NCI-H2171 (cell line): ENCODE data around the gene ANK3.

Source experiments
- DNase-seq: peaks from one replicate; lab custom pipeline; 2025; lab: John Stamatoyannopoulos, UW

The ANK3 gene

DNA sequence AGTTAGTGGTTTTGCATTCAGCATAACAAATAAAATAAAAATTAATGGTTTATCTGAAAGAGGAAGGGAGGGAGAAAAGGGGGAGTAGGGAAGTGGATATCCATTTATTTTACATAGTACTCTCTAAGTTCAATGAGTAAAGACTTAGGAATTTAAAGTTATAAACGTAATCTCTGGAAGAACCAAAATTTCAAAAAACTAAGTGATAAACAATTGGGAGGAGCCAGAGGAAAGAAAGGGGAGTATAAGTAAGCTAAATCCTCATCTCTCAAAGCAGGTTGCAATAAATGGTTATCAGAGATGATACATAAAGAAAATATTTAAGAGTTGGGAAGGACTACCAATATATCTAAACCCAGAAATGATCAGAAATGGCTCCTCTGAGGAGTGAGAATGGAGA lies 46.4 kb downstream of the ANK3 start:
- no peak for DNase-seq

DNA sequence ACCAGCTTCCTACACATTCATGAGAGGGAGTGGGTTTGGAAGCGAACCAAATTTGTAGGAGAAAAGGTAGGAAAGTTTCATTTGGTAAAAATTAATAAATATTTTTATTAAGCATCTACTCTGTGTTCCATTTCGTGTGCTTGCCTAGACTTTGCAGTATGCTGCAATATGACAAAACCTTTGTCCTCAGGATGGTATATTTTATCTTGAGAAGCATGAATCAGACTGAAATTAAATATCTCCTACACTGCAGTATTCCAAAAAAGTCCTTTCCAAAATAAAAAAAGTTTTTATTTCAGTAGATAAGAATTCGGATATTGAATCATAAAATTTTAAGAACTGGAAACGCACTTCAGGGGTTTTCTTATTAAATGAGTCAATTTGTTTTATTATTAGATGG lies 47.7 kb downstream of the ANK3 start:
- DNase-seq = no peak

DNA sequence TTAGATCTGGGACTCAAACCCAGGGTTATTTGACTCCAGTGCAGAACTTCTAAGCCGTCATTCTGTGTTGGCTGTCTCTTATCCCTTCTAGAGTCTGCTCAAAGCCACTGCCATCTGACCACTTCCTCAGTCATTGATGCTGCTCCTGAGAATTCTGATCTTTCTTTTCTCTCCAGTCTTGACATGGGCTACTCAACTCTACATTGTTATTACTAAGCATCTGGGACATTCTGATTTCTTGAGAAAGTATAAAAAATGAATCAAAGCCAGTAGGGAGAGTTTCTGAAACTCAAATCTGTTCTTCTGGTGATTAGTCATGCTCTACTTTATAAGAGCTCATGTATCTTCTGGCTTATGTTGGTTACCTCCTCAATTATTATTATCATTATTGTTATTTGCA lies 48.7 kb downstream of the ANK3 start:
- DNase-seq = no peak

DNA sequence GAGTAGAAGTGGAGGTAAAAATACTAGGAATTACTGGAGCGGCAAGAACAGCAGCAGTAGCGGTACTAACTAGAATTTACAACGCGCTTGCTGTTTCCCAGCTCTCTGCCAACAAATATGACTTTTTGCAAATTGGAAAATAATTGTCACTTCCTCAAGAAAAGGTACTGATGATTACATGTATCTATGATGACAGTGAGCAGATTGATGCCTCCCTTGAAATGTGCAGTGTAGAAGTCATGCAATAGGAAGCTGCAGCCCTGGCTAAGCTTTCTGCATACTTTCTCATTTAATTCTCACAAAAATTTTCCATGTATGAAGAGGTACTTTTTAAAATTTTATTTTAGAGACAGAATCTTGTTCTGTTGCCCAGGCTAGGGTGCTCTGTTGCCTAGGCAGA lies 49.9 kb downstream of the ANK3 start:
- DNase-seq = no peak

DNA sequence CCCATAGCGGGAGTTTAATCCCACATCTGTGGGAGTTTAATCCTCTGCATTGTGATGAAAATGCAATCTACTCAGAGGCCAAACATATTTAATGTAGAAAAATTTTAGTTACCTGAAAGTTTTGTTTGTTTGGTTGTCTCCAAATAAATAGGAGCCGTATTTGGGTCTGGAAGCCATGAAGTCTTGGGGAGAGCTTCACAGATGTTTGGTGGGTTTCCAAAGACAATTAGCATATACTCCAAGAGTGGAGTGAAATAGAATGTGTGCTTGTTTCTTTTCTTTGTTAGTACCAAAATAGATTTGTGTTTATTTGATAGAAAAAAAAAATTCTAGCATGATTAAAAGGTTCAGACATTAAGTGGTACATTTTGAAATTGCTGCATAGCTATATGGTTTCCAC lies 50.9 kb downstream of the ANK3 start:
- no peak for DNase-seq

DNA sequence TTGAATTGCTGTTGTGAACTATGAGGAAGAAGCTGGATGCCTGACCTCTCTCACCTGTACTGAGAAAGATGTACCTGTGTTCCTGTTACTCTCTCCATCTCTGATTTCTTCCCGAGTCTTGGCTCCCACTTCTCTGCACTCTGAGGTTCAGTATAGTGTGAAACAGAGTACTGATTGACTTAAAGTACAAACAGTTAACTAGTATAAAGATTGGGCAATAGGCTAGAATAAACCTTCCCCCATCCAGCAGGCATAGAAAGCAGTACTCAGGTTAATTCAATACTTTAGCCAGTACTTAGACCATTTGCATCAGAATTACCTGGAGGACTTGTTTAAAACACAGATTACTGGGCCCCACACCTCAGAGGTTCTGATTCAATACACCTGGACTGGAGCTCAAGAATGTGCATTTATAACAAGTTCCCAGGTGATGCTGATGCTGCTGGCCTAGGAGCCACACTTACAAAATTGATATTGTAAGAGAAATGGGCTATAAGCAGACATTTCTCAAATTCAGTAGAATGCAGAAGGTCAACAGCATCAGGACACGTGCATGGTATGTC lies 51.6 kb downstream of the ANK3 start:
- DNase-seq = no peak

DNA sequence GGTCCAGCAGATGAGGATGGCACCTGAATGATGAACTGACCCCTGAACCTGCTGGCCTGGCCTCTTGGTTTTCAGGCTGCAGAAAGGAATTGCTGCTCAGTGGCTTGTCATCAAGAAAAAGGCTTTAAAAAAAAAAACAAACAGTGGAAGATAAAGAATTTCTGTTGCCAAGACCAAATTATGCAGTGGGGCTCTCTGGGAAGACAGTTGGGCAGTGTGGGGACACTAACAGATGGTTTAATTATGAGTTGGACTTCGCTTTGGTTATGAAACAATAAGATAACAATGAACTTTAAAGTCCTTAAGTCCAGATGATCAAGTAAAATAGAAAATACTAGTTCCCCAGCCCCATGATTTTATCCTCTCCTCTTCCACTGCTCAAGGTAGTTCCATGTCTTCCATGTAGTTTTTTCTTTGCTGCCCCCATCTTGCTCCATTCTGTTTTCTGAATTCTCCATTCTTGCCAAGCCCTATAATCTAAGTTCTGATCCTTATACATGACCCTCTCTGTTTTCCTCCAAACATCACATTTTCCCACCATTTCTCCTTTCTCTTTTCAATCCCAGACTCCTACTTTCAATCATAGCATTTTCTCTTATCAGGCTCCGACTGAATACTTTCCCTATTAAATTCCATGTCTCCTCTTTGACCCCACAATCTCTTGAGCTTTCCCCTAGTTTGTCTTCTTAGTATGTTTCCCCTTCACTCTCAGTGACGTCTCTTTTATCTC lies 52.6 kb downstream of the ANK3 start:
- no peak for DNase-seq

DNA sequence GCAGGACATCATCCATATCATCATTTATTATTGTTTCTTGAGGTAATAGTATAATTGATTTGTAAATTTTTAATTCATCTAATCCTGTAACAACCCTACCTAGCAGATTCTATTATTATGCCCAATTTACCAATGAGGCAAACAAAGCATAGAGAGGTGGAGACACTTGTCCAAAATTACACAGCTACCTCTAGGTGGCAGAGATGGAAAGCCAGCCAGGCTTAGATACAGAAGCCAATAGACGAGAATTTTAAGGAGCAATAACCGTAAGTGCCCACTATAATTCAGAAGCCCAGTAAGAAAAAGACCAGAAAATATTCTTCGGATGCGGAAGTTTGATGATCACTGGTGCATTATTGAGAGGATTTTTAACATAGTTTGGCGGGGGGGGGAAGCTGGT lies 54.0 kb downstream of the ANK3 start:
- DNase-seq = no peak

DNA sequence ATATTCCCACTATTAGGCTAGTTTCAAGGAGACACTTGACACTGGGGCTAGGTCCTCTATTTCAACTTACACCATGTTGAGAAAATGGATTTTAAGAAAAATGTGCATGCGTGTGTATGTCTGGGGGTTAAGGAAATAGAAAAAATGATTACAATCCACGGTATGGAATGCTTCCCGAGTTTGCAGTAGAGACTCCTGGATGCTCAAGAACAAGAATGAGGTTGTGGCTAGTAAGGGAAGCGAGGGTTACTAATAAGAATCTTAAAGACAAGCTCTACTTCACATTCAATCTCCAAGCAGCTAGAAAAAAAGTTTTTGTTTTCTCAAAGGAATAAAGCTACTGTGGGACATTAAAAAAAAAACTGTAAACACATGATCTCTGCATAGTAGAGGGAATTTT lies 54.7 kb downstream of the ANK3 start:
- no peak for DNase-seq

DNA sequence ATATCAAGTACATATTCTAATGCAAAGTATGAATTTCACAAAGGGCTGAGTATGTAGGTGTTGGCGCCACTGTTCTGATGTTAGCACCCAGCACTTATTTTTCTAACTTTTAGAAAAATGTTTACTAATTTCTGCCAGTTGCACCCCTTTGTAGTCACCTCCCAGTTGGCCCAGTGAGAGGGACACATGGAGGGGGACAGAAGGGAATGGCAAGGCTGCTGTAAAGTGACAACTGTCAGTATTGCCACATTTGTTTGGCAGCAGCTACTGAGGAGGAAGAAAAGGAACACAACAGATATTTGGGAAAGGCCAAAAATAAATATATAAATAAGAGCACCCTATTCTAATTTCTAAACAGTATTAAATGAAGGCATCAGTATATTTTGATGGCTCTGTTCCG lies 57.3 kb downstream of the ANK3 start:
- DNase-seq = no peak

DNA sequence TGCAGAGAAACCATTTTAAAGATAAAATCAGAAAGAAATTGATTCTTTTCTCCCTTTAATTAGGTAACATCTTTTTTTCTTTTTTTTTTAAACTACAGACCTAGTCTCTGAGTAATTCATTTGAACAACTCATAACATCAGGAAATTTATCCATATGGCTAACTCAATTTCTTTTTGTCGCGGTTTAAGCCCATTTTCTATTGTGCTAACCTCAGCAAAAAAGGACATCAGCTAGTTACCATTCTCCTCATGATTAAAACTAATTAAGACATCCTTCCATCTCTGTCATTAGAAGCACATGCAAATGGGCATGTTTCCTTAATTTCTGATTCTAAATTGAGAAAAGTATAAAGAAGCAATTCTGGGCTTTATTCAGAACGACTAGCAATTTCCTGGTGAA lies 57.8 kb downstream of the ANK3 start:
- DNase-seq = no peak

DNA sequence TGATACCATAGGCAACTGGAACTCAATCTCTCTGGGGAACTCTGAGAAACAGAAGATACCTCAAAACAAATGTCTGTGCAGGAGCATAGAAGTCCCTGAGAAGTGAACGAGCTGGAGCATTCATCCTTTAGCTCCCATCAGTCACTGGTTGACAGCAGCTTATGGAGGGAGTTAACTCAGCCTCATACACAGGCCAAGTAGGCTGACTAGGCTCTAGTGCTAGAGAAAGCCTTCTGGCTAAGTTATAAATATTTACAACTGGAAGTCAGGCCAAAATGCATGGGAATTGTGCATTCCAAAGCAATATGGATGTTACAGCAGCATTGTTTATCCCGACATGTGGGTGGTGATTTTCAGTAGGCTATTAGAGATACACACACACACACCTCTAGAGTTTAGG lies 66.5 kb downstream of the ANK3 start:
- no peak for DNase-seq

DNA sequence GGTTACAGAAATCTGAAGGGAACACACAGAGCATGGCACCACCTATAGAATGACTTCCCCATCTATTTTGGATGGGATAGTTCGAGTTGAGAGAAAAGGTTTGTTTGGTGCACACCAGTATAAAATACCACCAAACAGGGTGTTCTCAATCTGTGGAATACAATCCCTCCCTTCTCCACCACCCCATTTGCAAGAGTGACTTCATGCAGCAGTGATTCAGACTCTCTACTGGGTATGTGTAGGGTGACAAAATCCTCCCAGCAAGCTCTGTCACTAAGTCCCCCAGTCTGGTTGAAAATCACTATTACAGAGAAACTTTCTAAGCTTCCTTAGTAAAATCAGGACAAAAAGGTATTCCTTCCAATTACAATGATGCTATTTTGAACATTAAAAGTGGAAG lies 69.0 kb downstream of the ANK3 start:
- no peak for DNase-seq

DNA sequence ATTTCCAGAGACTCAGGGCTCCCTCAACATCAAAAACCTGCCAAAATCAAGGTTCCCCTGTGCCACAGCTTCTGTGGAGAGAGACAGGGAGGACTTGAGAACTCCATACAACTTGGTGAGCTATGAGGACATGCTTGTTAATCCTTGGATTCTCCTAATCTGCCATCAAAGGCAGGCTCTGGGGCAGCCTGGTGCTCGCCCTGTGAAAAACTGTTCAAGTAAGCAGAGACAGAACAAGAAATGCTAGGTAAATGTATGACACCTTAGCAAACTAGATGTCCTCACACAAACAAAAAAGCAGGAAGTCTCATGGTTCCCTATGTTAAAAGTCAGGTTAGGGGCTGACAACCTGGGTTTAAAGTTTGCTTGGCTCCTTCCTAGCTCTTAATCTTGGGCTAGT lies 73.6 kb downstream of the ANK3 start:
- no peak for DNase-seq

DNA sequence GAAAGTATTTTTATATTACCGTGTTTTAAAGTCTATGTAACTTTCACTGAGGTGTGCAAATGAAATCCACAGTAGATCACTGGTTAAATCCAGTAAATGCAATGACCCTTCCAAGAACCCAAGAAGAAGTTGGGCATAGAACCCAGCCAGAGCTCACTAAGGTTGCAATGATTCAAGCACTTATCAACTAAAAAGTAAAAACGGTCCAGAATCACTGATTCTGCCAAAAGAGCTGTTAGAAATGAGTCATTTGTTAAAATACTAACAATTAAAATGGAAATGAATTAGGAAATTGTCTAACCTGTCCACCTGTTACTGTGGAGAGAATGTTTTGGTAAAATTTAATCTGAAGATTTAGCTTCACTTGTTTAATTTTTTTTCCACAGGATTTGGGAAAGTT lies 74.4 kb downstream of the ANK3 start:
- no peak for DNase-seq

DNA sequence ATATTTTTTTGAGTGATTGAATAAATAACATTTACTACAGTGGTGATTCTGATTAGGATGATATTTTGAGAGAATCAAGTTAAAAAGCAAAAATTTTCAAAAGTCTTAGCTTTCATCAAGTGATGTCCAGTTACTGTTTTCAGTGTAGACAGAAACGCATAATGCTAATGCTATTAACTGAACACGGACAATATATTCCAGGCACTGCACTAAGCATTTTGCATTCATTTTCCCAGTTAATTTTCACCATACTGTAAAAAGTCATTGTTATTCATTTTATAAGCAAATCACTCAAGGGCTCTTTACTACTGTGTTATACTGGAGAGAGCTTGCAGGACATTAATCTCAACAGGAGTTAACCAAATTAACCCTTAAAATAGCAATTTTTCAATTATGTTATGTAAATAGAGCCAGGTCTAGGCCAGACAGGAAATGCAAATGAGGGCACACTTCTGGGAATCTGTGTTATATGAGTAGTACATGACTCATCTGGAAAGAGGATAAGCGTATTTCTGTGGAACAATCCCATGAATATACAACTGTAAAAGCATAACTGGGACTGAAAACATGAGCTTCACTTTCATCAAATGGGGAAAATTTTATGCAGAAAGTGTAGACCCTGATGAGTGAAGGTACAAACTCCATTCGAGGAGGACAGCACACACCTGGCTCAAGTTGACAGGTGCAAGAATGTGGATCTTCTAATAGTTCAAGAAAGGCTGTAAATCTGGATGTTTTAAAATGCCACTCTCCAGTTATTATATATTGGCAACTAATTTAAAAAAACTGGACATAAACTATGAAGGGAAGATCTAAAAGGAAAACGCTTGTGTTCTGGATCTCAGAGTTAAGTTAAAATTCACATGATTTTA lies 75.4 kb downstream of the ANK3 start:
- no peak for DNase-seq

DNA sequence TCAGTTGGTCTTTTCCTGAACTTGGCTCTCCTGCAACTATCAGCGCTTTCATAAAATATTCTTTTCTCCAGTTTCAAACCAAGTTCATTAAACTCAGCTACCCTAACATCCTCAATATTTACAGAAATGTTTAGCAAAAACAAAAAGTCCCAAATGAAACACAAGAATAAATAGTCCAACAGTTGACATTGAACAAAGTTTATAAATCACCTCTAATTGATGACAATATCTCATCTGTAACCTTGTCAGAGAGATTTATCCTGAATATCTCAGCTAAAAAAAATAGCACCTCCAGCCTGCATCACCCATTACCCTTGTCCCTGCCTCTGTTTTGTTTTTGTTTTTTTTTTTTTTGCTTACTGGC lies 76.1 kb downstream of the ANK3 start:
- DNase-seq = no peak

DNA sequence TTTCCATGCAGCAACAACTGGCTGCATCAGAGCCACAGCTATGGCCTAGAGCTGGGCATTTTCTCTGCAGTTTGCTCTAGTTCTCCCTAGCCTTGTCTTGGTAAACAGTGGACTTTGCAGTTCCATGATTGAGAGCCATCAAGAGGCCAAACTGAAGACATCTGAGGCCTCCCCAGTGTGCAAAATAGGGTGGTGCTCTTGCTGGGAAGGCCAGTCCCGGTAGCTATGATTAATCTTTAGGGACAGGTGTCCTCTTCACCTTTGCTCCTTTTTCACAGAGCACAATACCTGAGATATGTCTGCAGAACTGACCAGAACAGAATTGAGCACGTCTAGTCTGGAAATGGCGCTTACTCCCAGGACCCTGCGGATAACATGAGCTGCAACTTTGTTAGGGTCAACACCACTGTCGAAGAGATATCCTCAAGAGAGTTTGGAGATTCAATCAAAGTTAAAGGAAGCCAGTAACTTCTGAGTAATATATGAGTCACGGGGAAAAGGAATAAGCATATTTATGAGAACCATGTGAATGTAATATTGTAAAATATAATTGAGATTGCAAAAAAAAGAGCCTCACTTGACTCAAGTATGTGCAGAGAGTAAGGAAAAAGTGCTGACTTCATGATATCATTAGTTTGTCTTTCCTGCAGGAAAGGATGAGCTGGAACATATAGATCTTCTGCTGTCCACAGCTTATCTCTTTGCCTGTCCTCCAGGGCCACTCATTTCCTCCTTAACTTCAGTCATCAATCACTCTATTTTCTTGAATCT lies 76.7 kb downstream of the ANK3 start:
- no peak for DNase-seq

DNA sequence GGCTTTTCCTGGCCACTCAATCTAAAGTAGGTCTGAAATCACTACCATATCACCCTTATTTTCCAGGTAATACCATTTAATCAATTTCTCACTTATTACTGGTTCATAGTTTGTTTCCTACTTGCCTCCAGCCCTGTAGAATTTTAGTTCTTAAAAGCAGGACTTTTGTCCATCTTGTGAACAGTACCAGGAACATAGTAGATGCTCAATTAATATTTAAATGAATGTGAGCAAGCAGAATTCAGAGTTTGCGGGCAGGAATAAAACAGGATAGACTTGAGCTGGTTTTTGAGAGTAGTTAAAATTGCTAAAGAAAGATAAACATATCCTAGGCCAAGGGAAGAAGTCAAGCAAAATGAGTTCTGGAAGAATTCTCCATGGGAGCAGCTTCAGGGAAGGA lies 77.9 kb downstream of the ANK3 start:
- DNase-seq = no peak

DNA sequence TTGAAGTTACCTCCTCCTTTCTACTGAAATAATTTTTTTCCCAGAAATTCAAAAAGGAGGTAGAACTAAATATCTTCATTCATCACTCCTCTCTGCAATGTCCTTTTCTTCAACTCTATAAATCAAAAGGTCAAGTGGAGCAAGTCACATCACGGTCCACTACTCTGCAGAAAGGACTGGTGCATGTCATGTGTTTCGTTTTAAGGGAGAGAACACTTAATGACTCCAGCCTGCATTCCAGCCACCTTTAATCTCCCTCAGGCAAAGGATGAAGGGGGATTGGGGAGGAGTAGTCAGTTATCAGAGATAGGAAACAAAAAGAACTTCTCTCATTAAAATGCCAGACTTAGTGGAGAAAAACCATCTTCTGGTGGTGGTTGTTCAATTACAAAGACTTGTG lies 78.9 kb downstream of the ANK3 start:
- no peak for DNase-seq

DNA sequence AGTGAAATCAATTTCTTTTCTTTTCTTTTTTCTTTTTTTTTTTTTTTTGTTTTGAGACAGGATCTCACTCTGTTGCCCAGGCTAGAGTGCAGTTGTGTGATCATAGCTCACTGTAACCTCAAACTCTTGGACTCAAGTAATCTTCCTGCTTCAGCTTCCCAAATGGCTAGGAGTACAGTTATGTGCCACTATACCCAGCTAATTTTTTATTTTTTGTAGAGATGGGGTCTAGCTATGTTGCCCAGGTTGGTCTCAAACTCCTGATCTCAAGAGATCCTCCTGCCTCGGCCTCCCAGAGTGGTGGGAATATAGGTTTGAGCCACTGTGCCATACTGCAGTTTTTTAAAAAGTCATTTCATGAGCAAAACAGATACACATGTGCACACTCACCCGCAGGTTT lies 79.8 kb downstream of the ANK3 start:
- DNase-seq = no peak

DNA sequence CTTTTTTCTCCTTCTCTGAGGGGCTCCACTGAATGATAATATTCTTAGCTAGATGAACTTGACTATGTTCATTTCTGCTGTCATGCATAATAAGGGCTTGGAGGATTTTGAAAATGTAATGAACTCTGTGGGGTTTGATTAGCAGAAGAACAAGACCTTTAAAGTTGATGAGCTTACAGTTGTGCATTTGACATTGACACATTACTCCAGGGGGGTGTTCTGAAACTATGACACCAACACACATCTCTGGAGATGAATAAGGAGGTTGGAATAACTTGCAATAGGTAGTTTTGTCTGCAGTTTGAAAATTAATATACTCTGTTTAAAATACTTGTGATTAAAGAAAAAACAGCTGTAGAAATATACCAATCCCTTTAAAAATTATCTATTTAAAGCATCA lies 80.3 kb downstream of the ANK3 start:
- DNase-seq = no peak
